Activated CD4-positive, alpha-beta T cell treated with anti-CD3 and anti-CD28 coated beads, Interleukin-2, amount 50 U/mL, for 4 hours (primary cell): ENCODE measurements around the gene TMEM184B.

ENCODE experiments used
- DNase-seq, 2 experiments: peaks; one replicate each; pipeline ENCODE4 v3.0.0-alpha.2; 2020

TMEM184B gene

GRCh38 chr22:38272373-38273134 lies at the start of gene TMEM184B:
TMEM184B (minus strand) TSS chr22:38273010; CDS start chr22:38247961, 25,049 bp downstream.
- peak; percentile 70 to 73 for DNase-seq

- no peak for DNase-seq
Observed at GRCh38 chr22:38320605-38321402, 48.0 kb upstream of the TMEM184B start.

- no peak for DNase-seq
Observed at GRCh38 chr22:38318792-38319773, 46.3 kb upstream of the TMEM184B start.

DNA sequence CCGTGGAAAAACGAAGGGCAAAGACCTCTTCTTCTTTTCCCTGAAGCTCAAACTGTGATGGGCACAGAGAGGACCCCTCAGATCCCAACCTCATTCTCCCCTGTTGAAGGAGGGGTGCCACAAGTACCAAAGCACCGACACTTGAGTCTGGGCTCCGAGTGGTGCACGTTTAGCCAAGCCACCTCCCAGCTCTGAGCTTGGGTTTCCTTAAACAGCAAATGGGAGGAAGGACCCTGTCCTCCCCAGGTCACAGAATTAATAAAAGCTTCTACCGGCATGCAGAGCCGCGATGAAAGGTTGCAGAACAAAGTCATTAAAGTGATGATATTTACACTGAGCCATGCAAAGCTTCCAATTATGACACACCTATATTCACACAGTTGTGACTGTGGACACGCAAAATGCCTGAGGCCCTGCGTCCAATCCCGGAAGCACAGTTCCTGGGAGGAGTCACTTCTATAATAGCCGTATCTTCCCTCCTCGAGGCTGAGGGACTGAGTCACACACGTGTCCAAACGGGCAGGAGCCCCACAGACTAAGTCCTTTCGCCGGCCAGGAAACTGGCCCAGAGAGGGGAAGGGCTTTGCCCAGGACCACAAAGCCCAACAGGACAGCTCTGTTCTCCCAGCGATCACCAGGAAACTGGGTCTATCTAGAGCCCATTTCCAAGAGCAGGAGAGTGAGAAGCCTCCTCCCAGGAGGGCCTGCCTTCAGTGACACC lies 45.3 kb upstream of the TMEM184B start:
- no peak for DNase-seq

GRCh38 chr22:38317122-38317994 lies 44.5 kb upstream of the TMEM184B start, which contains the start of gene CSNK1E:
CSNK1E (minus strand) TSS chr22:38317433; CDS start chr22:38314157, 3,276 bp downstream.
- peak; percentile 63 to 64 for DNase-seq

- DNase-seq: peak; percentile 34 to 38
Observed at GRCh38 chr22:38316364-38317121, 43.7 kb upstream of the TMEM184B start.

GRCh38 chr22:38315823-38316363 lies 43.1 kb upstream of the TMEM184B start:
- no peak for DNase-seq

DNA sequence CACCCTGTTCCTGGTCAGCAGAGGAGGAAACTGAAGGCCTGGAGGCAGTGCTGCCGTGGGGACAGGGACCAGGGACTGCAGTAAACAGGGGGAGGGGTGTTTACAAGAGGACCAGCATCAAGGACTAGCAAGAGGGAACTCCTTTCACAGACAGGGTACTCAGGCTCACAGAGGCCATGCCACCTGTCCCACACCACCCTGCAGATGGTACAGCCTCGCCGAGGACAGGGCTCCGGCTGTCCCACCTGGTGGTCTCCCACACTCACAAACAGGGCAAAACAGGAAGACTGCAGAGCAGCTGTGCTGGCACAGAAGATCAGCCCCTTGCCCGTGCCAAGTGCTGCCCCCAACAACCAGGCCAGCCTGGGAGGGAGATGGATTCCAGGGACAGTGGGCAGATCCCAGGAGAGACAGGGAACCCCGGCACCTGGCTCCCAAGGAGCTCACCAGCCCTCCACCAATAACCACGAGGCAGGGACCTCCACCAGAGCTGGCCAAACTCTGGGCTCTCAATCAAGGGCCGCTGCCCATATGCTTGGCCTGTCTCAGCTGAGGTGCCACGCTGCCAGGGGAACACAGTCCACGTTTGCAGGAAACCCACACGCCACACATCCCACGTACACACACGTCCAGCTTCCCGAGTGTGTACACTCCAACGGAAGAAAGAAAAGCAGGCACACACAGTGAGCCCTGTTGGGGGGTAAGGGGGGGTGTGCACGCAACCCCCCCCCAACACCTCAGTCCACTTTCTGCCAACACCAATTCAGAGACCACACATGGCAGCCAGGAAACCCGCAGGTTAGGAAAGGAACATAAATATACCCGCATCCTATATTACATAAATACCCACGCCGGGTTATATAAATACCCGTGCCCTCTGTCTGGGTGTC lies 42.4 kb upstream of the TMEM184B start:
- DNase-seq: no peak

DNA sequence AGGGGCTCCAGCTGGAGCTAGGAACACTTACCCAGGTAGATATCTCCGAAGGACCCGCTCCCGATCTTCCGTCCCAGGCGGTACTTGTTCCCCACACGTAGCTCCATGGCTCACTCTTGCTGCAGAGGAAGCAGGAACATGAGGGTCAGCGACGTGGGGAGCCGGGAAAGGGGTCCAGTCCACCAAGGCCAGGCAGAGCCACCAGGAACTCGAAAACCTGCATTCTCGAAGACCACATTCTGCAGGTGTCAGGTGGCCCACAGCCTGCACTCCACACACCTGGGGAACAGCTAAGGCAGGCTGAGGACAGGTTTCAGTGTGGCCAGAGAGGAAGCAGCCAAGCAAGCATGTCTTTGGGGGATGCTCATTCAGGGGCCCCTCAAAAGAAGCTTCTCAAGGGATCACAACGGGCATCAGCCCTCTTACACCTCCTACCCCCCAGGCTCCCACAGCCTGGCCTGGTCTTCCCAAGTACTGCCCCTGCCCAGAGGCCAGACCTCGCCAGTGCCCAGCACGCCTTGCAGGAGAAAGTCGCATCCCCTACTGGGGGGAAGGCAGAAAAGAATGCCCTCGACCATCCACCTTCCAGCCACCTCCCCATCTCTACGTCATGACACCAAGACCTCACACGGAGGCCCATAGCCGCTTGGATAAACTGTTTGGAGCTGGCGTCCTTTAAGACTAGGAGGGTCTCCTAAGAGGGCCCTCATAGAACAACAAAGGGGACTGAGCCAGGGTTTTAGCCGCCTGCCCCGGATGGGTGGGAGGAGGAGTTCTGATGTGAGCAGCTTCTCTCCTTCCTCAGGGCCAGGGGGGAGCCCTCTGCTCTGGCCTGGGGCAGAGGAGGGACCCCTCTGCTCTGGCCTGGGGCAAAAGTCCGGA lies 41.5 kb upstream of the TMEM184B start:
- no peak for DNase-seq

- no peak for DNase-seq
Observed at GRCh38 chr22:38313384-38313955, 40.7 kb upstream of the TMEM184B start.

- no peak for DNase-seq
Observed at GRCh38 chr22:38312261-38312800, 39.5 kb upstream of the TMEM184B start.

- no peak for DNase-seq
Observed at GRCh38 chr22:38311323-38311620, 38.5 kb upstream of the TMEM184B start.

GRCh38 chr22:38310518-38311322 lies 37.9 kb upstream of the TMEM184B start:
- DNase-seq: no peak

GRCh38 chr22:38309614-38310517 lies 37.1 kb upstream of the TMEM184B start:
- DNase-seq: no peak

DNA sequence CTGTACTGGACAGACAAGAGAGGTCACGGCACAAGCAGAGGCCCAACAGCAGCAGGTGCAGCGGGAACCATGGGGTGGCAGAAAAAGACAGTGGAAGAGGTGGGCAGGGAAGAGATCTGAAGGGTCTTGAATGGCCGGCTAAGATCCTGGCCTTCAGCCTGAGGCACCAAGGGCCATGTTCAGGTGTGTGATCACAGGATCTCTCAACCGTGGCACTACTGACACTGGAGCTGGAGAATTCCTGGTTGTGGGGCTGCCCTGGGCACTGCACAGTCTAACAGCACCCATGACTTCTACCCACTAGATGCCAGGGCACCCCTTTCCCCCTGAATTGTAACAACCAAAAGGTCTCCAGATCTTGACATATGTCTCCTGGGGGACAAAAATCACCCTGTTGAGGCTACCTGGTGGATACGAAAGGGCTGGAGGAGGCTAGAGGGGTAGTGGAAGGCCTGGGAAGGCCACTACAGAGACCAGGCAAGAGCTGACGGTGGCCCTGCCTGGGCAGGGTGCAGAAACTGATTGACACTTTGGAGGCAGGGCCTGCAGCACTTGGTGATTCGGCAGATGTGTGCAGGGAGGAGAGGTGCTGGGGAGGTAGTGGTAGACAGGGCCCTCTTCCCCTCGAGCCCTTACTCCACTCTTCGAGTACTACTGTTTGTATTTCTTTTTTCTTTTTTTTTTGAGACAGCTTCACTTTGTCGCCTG lies 36.1 kb upstream of the TMEM184B start:
- no peak for DNase-seq
